ENCODE measurements around the gene EPHX1. TPM values are rescaled to one million over a fixed set of nuclear protein-coding genes. Genes with fewer than 3 reads are reported as not detected.

The EPHX1 gene
- total and polyA plus RNA-seq, 10 of the 15 experiments (the other 5 are each of a cell fraction or from before 2014, with no cell fraction given) = 0.33 to 2.9 (median 0.78) TPM; not detected in 2

GRCh38 chr1:225848030-225848955 lies 38.4 kb downstream of the EPHX1 start (continued):
- TF ChIP-seq, protein P1, sequence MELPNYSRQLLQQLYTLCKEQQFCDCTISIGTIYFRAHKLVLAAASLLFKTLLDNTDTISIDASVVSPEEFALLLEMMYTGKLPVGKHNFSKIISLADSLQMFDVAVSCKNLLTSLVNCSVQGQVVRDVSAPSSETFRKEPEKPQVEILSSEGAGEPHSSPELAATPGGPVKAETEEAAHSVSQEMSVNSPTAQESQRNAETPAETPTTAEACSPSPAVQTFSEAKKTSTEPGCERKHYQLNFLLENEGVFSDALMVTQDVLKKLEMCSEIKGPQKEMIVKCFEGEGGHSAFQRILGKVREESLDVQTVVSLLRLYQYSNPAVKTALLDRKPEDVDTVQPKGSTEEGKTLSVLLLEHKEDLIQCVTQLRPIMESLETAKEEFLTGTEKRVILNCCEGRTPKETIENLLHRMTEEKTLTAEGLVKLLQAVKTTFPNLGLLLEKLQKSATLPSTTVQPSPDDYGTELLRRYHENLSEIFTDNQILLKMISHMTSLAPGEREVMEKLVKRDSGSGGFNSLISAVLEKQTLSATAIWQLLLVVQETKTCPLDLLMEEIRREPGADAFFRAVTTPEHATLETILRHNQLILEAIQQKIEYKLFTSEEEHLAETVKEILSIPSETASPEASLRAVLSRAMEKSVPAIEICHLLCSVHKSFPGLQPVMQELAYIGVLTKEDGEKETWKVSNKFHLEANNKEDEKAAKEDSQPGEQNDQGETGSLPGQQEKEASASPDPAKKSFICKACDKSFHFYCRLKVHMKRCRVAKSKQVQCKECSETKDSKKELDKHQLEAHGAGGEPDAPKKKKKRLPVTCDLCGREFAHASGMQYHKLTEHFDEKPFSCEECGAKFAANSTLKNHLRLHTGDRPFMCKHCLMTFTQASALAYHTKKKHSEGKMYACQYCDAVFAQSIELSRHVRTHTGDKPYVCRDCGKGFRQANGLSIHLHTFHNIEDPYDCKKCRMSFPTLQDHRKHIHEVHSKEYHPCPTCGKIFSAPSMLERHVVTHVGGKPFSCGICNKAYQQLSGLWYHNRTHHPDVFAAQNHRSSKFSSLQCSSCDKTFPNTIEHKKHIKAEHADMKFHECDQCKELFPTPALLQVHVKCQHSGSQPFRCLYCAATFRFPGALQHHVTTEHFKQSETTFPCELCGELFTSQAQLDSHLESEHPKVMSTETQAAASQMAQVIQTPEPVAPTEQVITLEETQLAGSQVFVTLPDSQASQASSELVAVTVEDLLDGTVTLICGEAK (IDR thresholded peaks at IDR 0.05; ENCODE audit: borderline replicate concordance) = no peak
- TF ChIP-seq TCF7 (IDR thresholded peaks at IDR 0.05; ENCODE audit: borderline replicate concordance) (no peak), BHLHE40 (IDR thresholded peaks at IDR 0.05; ENCODE audit: borderline replicate concordance in 1 of 2, low read depth in 2 of 2, low read length in 1 of 2) (no peak), POU2F2 (IDR thresholded peaks at IDR 0.05; ENCODE audit: borderline replicate concordance, low read depth, low read length) (peak; percentile 72; the same call in 1 of the 3 replicates), EED (IDR thresholded peaks at IDR 0.05; ENCODE audit: low read depth) (peak; percentile 2; the same call in 1 of the 2 replicates), SREBF1 (IDR thresholded peaks at IDR 0.05; ENCODE audit: low read length) (no peak), NR2F1 (conservative IDR thresholded peaks at IDR 0.05) (no peak), RUNX3 (IDR thresholded peaks at IDR 0.05; ENCODE audit: low read length) (peak; percentile 35; the same call in 1 of the 2 replicates), CEBPZ (IDR thresholded peaks at IDR 0.05; ENCODE audit: low read depth, low read length) (no peak), CBX3 (IDR thresholded peaks at IDR 0.05; ENCODE audit: borderline replicate concordance, low read depth) (no peak), E2F8 (IDR thresholded peaks at IDR 0.05; ENCODE audit: low read depth, partially characterized antibody) (no peak), CTCF (IDR thresholded peaks at IDR 0.05 in 2 of 3, conservative IDR thresholded peaks at IDR 0.05 in 1 of 3; ENCODE audit: control insufficient read depth in 2 of 3, extremely low read depth in 1 of 3, insufficient read depth in 1 of 3, low read depth in 3 of 3, low read length in 3 of 3) (no peak)
- TF ChIP-seq, protein P2, sequence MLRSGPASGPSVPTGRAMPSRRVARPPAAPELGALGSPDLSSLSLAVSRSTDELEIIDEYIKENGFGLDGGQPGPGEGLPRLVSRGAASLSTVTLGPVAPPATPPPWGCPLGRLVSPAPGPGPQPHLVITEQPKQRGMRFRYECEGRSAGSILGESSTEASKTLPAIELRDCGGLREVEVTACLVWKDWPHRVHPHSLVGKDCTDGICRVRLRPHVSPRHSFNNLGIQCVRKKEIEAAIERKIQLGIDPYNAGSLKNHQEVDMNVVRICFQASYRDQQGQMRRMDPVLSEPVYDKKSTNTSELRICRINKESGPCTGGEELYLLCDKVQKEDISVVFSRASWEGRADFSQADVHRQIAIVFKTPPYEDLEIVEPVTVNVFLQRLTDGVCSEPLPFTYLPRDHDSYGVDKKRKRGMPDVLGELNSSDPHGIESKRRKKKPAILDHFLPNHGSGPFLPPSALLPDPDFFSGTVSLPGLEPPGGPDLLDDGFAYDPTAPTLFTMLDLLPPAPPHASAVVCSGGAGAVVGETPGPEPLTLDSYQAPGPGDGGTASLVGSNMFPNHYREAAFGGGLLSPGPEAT (IDR thresholded peaks at IDR 0.05; ENCODE audit: low read depth) = peak; percentile 39; the same call in 1 of the 2 replicates
